HG02981 (cell line): ENCODE data around the gene BLTP2.
"Not testable (repeated sequence)": the region's sequence is repeated elsewhere in the genome, so short reads cannot be mapped to it uniquely, and the experiment has no call there.

Experiments
- ATAC-seq: cut with Tn5 transposase; IDR thresholded peaks from one replicate; pipeline ENCODE4 v1.9.1; 2021; ENCODE audit warnings: mild to moderate bottlenecking, moderate library complexity; ENCODE audit not compliant: unreplicated experiment

The BLTP2 gene

DNA sequence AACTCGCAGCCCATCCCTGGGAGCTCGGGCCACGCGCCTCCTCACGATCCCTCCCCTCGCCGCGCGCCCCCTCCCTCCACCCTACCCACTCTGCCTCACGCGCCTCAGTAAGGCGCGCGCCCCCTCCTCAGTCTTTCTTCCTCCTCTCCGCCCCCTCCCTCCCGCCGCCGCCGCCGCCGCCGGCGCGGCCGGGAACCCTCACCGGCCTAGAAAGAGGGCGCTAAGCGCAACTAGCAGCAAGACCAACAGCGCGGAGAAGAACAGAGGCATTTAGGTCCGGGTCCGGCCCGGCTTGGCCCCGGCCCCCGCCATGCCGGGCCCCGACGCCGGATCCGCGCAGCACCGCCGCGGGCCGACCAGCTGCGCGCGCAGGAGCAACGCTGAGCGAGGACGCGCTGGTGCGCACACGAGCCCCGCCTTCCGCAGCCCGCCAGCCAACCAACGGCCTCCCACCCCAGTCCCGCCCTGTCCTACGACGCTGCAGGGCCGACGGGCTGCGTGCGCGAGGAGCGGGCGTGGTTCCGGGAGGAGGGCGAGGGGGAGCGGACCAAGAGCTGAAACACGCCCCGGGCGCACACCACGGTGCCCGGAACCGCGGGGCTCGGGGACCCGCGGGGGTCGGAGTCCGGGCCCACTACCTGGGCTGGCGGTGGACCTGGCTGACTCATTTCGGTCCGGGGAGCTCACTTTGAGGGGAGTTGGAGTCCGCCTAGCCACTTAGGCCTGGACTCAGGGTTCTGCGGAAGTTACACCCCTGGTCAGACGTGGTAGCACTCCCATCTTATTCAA, at the start of gene BLTP2:
Gene BLTP2, minus strand, starts transcription at position 372 of the 789 bp plus-strand sequence. Its CDS starts 102 bp downstream, at position 270.
- ATAC-seq = peak; percentile 90

DNA sequence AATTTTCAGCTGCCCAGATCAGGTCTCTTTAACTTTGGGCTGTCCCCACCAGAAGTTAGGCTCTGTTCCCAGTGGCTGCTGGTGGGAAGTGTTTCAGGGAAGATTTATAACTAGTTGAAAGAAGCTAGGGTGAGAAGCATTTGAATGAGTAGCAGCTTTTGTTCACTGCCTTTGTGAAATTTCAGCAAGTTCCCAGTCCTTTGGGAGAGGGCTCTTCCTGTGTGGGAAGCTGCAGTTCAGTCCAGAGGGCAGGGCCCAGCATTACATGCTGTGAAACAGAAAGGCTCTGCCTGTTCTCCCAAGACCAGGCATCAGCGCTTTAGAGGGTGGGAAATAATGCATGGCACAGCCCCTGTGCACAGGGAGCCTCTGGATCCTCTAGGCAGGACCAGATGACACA, 48.9 kb upstream of the BLTP2 start:
- no peak for ATAC-seq

DNA sequence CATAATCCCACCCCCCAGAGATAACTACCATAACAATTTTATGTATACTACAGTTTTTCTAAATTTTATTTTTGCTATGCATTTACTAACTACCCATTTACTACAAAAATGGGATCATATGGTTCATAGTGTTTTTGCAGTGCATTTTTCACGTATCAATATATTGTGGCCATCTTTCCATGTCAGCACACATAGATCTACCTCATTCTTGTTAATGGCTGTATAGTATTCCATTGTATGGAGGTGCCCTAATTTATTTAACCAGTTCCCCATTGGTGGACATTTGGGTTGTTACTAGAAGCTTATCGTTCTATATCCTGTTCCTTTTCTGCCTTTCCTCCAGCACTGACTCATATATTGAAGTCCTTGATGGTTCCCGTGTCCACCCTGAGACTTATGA, 44.1 kb upstream of the BLTP2 start:
- ATAC-seq = no peak

DNA sequence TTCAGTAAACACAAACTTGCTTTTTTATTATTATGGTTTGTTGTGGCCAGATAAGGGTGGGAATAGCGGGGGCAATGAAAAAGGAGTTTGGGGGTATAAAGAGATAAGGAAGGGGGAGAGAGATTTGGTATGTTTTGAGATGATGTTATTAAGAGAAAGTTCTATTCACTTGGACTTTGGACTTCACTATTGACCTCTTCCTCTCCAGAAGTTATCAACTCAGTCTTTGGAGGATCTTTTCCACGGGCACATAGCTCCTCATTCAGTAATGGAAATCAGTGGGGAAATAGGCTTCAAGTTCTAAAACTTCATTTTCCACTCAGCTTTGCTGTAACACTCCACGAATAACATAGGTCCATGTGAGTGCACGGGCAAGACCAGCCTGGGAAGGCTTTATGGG, 43.5 kb upstream of the BLTP2 start:
- no peak for ATAC-seq

DNA sequence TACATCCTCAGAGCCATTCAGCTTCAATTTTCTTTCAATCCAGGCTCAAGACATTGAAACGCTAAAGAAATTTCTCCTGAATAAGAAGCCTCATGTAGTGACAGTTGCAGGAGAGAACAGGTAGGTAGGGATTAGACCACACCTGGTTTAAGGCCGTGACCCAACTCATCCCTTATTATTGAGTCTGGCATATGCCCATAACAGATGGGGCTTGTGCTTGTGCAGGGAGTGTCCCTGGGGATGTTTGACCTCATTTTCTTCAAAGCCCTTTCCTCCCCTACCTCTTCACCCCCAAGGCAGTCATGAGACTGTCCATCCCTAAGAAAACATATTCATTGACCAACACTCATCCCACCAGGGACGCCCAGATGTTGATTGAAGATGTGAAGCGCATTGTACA, 41.3 kb upstream of the BLTP2 start:
- no peak for ATAC-seq

DNA sequence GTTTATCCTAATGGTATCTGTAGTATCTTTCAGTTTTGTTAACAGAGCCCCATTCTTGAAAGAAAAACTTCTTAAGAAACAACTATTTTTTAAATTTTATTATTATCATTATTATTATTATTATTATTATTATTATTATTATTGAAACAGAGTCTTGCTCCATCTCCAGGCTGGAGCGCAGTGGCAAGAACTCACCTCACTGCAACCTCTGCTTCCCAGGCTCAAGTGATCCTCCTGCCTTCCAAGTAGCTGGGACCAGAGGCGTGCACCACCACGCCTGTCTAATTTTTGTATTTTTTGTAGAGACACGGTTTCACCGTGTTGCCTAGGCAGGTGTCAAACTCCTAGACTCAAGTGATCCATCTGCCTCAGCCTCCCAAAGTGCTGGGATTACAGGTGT, 40.4 kb upstream of the BLTP2 start:
- ATAC-seq = no peak

DNA sequence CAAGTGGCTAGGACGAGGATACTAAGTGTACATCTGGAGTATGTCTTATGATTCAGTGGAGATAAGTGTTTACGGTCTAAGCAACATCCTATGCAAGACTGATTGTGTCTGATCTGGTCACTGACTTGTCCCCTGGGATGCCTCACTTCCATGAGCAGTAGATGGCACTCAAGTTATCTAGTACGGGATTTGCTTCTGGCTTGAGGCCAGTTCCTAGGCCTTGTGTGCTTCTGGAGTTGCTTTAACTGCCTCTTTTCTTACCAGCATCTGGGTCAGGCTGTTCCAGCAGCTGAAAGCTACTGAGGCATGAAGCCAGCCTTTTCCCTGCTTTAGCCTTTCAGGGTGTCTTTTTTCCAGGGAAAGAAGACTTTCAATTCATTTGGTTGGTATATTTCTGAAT, 40.0 kb upstream of the BLTP2 start:
- ATAC-seq = no peak

DNA sequence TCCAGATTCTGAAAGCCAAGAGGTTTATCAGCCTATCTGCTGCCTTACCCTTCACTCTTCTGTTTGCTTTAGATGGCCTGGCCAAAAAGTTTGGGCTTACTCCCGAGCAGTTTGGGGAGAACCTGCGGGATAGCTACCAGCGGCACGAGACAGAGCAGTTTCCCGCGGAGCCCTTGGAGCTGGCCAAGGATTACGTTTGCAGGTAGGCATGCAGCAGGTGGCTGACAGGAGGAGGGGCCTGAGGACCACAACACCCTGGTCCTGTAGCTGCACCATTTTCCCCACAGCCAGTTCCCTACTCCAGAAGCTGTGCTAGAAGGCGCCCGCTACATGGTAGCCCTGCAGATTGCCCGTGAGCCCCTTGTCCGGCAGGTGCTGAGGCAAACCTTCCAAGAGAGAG, 37.7 kb upstream of the BLTP2 start:
- ATAC-seq = no peak

DNA sequence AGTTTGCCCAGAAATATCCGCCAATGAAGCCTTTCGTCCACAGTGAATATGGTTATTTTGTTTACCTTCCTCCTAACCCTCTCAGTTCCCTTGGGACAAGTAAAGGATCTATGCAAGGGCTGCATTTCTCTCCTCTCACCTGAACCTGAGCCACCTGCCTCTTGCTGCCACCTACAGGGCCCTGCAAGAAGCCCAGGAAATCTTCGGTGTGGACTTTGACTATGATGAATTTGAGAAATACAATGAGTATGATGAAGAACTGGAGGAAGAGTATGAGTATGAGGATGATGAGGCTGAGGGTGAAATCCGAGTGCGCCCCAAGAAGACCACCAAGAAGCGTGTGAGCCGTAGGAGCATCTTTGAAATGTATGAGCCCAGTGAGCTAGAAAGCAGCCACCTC, 31.0 kb upstream of the BLTP2 start:
- ATAC-seq = no peak

DNA sequence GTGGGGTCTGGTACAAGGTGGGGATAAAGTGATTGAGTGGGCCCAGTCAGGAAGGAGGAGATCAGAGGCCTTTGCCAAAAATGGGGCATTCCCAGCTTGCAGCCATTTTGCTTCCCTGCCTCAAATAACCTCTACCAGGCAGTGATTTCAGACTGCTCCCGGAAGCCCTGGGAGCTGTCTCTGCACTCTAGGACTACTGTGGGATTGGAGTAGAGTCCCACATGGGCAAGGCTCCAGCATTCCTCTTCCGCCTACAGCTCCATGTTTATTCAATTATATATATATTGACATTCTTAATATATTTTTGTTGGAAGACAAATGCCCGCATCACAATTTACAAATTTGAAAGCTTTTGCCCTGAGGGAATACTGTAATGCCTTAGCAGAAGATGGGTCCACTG, 30.5 kb upstream of the BLTP2 start:
- ATAC-seq = no peak

DNA sequence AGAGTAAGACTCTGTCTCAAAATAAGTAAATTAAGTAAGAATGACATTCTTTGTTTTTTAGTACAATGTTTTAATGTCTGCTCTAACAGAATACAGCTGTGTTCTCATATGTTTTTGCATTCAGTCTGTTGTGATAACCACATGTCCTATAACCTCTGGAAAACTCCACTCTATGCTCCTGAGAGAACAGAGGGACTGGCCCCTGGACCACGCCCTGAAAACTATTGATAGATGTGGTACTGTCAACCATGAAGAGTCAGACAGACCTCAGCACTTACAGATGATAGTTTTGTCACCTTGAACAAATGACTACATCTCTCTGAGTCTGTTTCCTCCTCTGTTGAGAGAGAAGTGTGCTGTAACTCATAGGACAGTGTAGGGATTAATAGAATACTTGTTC, 25.0 kb upstream of the BLTP2 start:
- ATAC-seq = no peak

DNA sequence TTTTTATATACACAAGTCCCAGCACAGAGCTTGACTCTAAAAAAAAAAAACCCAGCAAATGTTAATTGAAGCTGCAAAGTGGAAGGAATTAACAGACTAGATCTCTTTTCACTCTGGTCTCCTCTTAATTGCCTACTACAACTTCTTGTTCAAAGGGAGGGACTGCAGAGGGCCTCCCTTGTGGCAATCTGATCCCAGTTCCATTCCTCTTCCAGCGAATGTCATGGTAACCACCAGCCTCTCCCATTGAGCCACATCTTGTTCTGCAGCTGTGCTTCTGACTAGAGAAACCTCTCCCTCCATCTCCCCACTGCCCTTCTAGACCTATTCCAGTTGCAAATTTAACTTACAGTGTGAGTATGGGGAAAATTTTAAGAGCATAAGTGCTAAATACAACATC, 22.9 kb upstream of the BLTP2 start:
- ATAC-seq = no peak

DNA sequence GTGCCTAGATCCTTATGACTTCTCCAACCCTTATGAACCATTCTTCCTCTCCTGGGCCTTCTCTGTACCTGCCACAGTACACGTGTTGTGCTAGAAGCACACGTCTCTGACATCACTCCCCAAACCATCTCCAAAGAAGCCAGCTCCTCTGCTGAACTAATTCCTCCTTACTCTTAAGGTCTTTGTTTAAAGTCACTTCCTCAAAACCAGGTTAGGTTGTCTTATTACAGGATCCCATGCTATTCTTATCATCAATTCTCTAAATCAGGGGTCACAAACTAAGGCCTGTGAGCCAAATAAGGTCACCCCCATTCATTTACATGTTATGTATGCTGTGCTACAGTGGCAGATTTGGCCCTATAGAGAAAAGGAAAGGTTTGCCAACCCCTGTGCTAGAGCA, 21.0 kb upstream of the BLTP2 start:
- ATAC-seq = no peak

DNA sequence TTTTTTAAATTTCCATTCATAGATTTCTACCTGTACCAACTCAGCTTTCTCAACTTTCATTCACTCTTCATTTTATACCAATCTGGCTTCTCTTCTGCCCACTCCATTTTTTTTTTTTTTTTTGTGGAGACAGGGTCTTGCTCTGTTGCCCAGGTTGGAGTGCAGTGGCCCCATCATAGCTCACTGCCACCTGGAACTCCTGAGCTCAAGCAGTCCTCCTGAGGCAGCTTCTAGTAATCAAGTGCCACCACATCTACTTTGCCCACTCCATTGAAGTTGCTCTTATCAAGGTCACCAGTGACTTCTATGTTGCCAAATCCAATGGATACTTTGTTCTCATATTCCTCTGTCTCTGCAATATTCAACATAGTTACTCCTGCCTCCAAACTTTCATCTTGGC, 18.8 kb upstream of the BLTP2 start:
- no peak for ATAC-seq

DNA sequence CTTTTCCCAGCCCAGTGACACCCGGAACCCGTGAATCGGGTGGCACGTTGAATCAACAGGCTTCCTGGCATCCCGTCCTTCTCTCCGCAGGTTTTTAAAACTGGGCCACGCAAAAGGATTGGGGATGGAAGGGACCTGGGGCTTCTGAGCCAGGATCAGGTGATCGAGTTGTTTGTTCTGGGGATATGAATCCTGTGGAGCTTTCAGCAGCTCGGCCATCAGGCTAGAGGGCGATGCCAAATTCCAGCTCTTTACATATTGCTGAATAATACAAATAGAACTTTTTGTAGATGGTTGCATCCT, 17.5 kb upstream of the BLTP2 start:
- no peak for ATAC-seq

DNA sequence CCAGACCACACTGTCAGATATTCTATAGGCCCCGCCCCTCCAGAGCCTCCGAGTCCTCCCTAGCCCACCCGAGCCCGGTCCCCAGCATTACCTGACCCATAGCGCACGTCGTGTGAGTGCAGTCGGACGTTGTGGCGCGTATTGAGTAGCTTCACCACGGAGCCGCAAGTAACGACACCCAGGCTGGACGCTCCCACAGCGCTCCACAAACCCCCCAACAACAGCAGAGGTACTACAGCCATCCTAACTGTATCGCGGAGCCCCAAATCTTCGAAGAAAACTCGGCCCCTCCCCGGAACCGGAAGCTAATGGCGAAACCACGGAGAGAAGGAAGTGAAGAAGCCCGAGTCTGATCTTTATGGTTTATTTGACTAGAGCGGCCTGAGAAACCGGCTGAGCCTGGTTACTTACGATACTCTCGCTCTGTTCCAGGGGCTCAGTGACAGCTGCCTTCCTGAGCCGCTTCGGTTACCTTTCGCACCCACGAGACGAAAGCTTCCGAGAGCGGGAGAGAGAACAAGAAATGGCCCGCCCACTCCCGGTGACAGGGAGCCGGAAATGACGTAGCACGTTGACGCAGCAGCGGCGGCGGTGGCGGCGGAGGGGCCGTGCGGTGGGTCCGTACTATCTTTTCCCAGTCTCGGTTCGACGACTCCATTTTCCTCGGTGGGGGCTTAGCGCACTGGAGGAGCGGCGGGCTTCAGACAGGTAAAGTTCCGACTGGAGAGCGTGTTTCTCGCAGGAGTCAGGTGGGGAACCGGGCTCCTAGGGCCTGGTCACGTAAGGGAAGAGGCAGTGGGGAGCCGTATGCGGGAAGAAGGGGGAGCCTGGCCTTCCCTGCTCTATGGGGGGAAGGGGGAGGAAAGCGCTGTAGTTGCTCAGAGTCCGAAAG, 16.9 kb upstream of the BLTP2 start, which contains the start of the genes SDF2 and SUPT6H:
Gene SDF2, minus strand, starts transcription at position 272 of the 892 bp plus-strand sequence. Its CDS starts 30 bp downstream, at position 242.
Gene SUPT6H, plus strand, starts transcription at position 571 of the 892 bp plus-strand sequence. CDS start 11,197 bp downstream, outside the sequence.
- ATAC-seq = peak; percentile 87

DNA sequence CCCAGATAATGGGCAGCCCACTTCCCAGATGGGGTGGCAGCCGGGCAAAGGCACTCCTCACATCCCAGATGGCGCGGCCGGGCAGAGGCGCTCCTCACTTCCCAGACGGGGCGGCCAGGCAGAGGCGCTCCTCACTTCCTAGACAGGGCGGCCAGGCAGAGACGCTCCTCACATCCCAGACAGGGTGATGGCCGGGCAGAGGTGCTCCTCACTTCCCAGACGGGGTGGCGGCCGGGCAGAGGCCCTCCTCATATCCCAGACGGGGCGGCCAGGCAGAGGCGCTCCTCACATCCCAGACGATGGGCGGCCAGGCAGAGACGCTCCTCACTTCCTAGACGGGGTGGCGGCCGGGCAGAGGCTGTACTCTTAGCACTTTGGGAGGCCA, 14.5 kb upstream of the BLTP2 start:
- ATAC-seq = not testable (repeated sequence)

DNA sequence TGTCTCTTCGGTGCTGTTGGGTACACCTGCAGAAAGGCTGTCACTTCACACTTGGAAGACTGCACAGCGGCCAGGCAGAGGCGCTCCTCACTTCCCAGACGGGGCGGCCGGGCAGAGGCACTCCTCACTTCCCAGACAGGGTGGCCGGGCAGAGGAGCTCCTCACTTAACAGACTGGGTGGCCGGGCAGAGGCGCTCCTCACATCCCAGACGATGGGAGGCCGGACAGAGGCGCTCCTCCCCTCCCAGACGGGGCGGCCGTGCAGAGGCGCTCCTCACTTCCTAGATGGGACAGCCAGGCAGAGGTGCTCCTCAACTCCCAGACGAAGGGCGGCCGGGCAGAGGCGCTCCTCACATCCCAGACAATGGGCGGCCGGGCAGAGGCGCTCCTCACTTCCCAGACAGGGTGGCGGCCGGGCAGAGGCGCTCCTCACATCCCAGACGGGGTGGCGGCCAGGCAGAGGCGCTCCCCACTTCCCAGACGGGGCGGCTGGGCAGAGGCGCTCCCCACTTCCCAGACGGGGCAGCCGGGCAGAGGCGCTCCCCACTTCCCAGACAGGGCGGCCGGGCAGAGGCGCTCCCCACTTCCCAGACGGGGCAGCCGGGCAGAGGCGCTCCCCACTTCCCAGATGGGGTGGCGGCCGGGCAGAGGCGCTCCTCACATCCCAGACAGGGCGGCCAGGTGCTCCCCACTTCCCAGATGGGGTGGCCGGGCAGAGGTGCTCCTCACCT, 14.0 kb upstream of the BLTP2 start:
- ATAC-seq = not testable (repeated sequence)

DNA sequence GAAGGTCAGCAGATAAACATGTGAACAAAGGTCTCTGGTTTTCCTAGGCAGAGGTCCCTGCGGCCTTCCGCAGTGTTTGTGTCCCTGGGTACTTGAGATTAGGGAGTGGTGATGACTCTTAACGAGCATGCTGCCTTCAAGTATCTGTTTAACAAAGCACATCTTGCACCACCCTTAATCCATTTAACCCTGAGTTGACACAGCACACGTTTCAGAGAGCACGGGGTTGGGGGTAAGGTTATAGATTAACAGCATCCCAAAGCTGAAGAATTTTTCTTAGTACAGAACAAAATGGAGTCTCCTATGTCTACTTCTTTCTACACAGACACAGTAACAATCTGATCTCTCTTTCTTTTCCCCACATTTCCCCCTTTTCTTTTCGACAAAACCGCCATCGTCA, 13.4 kb upstream of the BLTP2 start:
- ATAC-seq = not testable (repeated sequence)

DNA sequence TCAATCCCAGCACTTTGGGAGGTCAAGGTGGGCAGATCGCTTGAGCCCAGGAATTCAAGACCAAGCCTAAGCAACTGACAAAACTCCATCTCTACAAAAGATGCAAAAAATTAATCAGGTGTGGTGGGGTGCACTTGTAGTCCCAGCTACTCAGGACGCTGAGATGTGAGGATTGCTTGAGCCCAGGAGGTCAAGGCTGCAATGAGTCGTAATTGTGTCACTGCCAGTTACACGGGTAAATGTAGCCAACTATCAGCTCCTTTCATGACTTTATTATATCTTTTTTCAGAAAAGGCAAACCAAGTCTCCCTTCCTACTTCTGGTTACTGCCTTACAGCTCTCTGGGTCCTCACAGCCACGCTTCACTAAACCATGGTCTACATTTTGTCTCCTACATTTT, 12.8 kb upstream of the BLTP2 start:
- ATAC-seq = no peak

DNA sequence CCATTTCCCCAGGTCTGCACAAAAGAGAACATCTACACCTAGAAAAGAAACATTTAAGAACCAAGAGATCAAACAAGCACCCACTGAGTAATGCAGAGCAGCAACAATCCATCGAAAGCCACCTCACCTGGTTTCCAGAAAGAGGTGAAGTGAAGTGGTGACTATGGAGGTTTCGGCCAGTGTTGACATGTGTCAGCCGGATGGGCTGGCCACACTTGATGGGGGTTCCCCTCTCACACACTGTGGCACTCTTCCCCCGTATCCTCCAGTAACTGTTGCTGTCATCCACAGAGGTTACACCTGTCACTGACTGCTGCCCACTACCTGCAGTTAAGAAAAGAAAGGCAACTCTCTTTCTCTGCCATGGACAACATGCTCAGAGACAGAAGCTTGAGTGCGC, 10.2 kb upstream of the BLTP2 start:
- no peak for ATAC-seq
